HepG2 (cell line): Measurements from ENCODE around the gene KCNQ1OT1. TPM values are rescaled to one million over a fixed set of nuclear protein-coding genes. Genes with fewer than 3 reads are reported as not detected.
A peak's percentile ranks its signal among the peaks of the same experiment; 100 is the strongest.

ENCODE experiments used
- ADNP ChIP-seq: sonication (generic); formaldehyde crosslinking; IDR thresholded peaks from 2 replicates; pipeline ENCODE4 v1.4.0; 2020; ENCODE audit warnings: missing genetic modification reagents
- CHCHD3 ChIP-seq: sonication (generic); formaldehyde crosslinking; IDR thresholded peaks from 2 replicates; pipeline ENCODE4 v1.8.0; 2022; ENCODE audit warnings: mild to moderate bottlenecking, missing genetic modification reagents, moderate library complexity
- EED ChIP-seq: sonication (generic); formaldehyde crosslinking; IDR thresholded peaks from 2 replicates; pipeline ENCODE4 v1.5.0; 2020; ENCODE audit warnings: mild to moderate bottlenecking, missing genetic modification reagents
- EP300 ChIP-seq, 3 experiments: sonication (generic) in 1 of 3; formaldehyde crosslinking in 1 of 3; IDR thresholded peaks; 2 replicates each; pipeline versions ENCODE4 v1.5.1 to v1.6.1; 2011 to 2020; ENCODE audit warnings: low read depth in 2 of 3, low read length in 2 of 3, borderline replicate concordance in 1 of 3, improper control_type of control experiment in 1 of 3, mild to moderate bottlenecking in 1 of 3, missing genetic modification reagents in 1 of 3, moderate library complexity in 1 of 3
- FOSL1 ChIP-seq: sonication (generic); formaldehyde crosslinking; IDR thresholded peaks from 2 replicates; pipeline ENCODE4 v1.9.0; 2021; ENCODE audit warnings: missing genetic modification reagents, borderline replicate concordance
- GFI1 ChIP-seq: sonication (generic); formaldehyde crosslinking; IDR thresholded peaks from 2 replicates; pipeline ENCODE4 v1.5.0; 2020; ENCODE audit warnings: missing genetic modification reagents, mild to moderate bottlenecking, borderline replicate concordance
- JUNB ChIP-seq: sonication (generic); formaldehyde crosslinking; IDR thresholded peaks from 2 replicates; pipeline ENCODE4 v1.8.0; 2022; ENCODE audit warnings: missing genetic modification reagents, mild to moderate bottlenecking, borderline replicate concordance
- KDM5B ChIP-seq: sonication (generic); formaldehyde crosslinking; IDR thresholded peaks from 2 replicates; pipeline ENCODE4 v1.4.0; 2020; ENCODE audit warnings: missing genetic modification reagents, mild to moderate bottlenecking, borderline replicate concordance
- MYC ChIP-seq: sonication (generic); formaldehyde crosslinking; IDR thresholded peaks from 2 replicates; pipeline ENCODE4 v1.9.0; 2021; ENCODE audit warnings: missing genetic modification reagents, borderline replicate concordance
- NFE2 ChIP-seq: sonication (generic); formaldehyde crosslinking; IDR thresholded peaks from 2 replicates; pipeline ENCODE4 v1.4.0; 2020; ENCODE audit warnings: missing genetic modification reagents
- NFYC ChIP-seq: IDR thresholded peaks from 2 replicates; pipeline ENCODE4 v1.6.1; 2016; ENCODE audit warnings: missing genetic modification reagents, missing compliant biosample characterization
- NONO ChIP-seq, 2 experiments: fragments of 450-650 bp in 1 of 2; sonication (generic) in 1 of 2; formaldehyde crosslinking in 1 of 2; IDR thresholded peaks in 1 of 2; conservative IDR thresholded peaks in 1 of 2; 2 replicates each; pipeline versions ENCODE4 v1.6.1 to v1.8.0; 2017 to 2022; ENCODE audit warnings: mild to moderate bottlenecking in 1 of 2, missing genetic modification reagents in 1 of 2, moderate library complexity in 1 of 2
- SKI ChIP-seq: fragments of 450-650 bp; IDR thresholded peaks from one replicate; pipeline ENCODE4 v1.6.1; 2018; ENCODE audit warnings: mild to moderate bottlenecking; ENCODE audit not compliant: partially characterized antibody
- SMYD3 ChIP-seq: sonication (generic); formaldehyde crosslinking; IDR thresholded peaks from 2 replicates; pipeline ENCODE4 v1.8.1; 2023; ENCODE audit warnings: mild to moderate bottlenecking, missing genetic modification reagents
- ZFP36L2 ChIP-seq: sonication (generic); formaldehyde crosslinking; IDR thresholded peaks from 2 replicates; pipeline ENCODE4 v1.4.0; 2020; ENCODE audit warnings: missing genetic modification reagents
- ZKSCAN1 ChIP-seq: fragments of 150-350 bp; IDR thresholded peaks from 2 replicates; pipeline ENCODE4 v1.6.1; 2014; ENCODE audit warnings: low read length
- ZNF136 ChIP-seq: sonication (generic); formaldehyde crosslinking; IDR thresholded peaks from 2 replicates; pipeline ENCODE4 v1.8.1; 2022; ENCODE audit warnings: low read depth, mild to moderate bottlenecking, moderate library complexity, missing genetic modification reagents
- ZNF367 ChIP-seq: sonication (generic); formaldehyde crosslinking; IDR thresholded peaks from 2 replicates; pipeline ENCODE4 v1.4.0; 2020; ENCODE audit warnings: missing genetic modification reagents, borderline replicate concordance
- ZNF7 ChIP-seq: IDR thresholded peaks from 2 replicates; pipeline ENCODE4 v1.6.1; 2016; ENCODE audit warnings: missing biosample characterization, missing genetic modification reagents
- ZNF766 ChIP-seq: sonication (generic); formaldehyde crosslinking; IDR thresholded peaks from 2 replicates; pipeline ENCODE4 v1.5.0; 2020; ENCODE audit warnings: missing genetic modification reagents, borderline replicate concordance
- polyA plus RNA-seq, 8 experiments: library from polyadenylated mRNA; depleted of rRNA in 3 of 8; stranded (reverse) in 7 of 8; unstranded in 1 of 8; fragments of >200 nt; fragmentation: Illumina TruSeq in 4 of 8; extraction: Trizol in 4 of 8; gene quantifications; 2 replicates each; pipeline versions ENCODE4 v1.2.1 to v1.2.3, GENCODE V29; 2011 to 2016; ENCODE audit warnings: low read depth in 4 of 8, missing spikeins in 1 of 8, mixed read lengths in 1 of 8; ENCODE audit not compliant: insufficient read depth in 1 of 8
- total RNA-seq, 5 experiments: library from RNA; depleted of rRNA; stranded (reverse); fragments of >200 nt; fragmentation: Illumina TruSeq; extraction: Trizol; gene quantifications; 2 replicates each; pipeline ENCODE4 v1.2.3, GENCODE V29; 2016; ENCODE audit warnings: low read depth in 1 of 5
- TF ChIP-seq, protein P1 (sequence below): sonication (generic); formaldehyde crosslinking; IDR thresholded peaks from 2 replicates; pipeline ENCODE4 v1.8.1; 2023; ENCODE audit warnings: mild to moderate bottlenecking, missing genetic modification reagents
- TF ChIP-seq, protein P2 (sequence below): sonication (generic); formaldehyde crosslinking; IDR thresholded peaks from 2 replicates; pipeline ENCODE4 v1.8.0; 2022; ENCODE audit warnings: missing genetic modification reagents, mild to moderate bottlenecking, inconsistent platforms, borderline replicate concordance
- TF ChIP-seq, protein P3 (sequence below), 2 experiments: sonication (generic) in 1 of 2; formaldehyde crosslinking in 1 of 2; IDR thresholded peaks; 2 replicates each; pipeline versions ENCODE4 v1.4.0 to v1.6.1; 2016 to 2020; ENCODE audit warnings: borderline replicate concordance in 1 of 2, low read depth in 1 of 2, mild to moderate bottlenecking in 1 of 2, missing genetic modification reagents in 1 of 2

The KCNQ1OT1 gene
- total and polyA plus RNA-seq, 2 of the 13 experiments (the other 11 are each of a cell fraction or from before 2014, with no cell fraction given), result 1.3 to 18.9 TPM

DNA sequence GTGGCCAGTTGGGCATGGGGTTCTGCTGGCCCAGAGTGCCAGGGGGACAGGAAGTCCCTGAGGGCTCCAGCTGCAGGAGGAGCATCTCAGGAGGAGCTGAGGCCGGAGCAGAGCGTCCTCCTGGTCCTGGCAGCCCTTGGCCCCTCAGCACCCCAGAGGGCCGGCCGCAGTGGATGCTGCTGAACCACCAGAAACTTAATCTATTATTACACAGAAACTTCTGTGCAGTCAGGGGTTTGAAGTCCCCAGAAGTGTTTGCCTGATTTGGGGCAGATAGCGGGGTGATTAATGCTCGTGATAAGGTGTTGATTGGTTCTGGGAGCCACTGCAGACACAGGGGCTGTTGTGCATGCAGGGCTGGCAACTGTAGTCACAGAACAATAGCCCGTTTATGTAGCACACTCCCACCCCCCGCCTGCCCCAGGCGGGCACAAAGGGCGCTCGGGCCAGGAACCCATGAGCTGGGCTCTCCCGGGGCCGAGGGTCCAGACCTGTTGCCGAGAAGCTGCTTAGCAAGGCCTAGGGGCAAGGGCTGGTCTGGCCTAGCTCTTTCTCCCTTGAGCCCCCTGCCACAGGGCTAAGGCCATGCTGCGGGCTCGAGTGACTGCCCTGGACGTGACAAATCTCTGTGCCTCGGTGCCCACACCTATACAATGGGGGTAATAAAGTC, 29.0 kb upstream of the KCNQ1OT1 start (continued):
- TF ChIP-seq ADNP (no peak), SKI (peak; percentile 57), ZNF7 (no peak), KDM5B (CRISPR knock-in tag) (no peak), NFE2 (CRISPR knock-in tag) (no peak), MYC (CRISPR knock-in tag) (peak; percentile 72), NFYC (CRISPR knock-in tag) (peak; percentile 40; the same call in 1 of the 2 replicates), ZFP36L2 (CRISPR knock-in tag) (no peak), EP300 (IDR thresholded peaks at IDR 0.05; ENCODE audit: low read depth in 2 of 2, low read length in 2 of 2) (peak; percentile 80 to 91; a peak in 3 of 4 replicates), EP300 (CRISPR knock-in tag; IDR thresholded peaks at IDR 0.05; ENCODE audit: borderline replicate concordance) (peak; percentile 80), FOSL1 (CRISPR knock-in tag) (peak; percentile 7; the same call in 1 of the 2 replicates), NONO (IDR thresholded peaks at IDR 0.05) (no peak), NONO (CRISPR knock-in tag; conservative IDR thresholded peaks at IDR 0.05) (0 out of 2 replicates have a peak, but pooled peaks have one; percentile 59), EED (CRISPR knock-in tag) (no peak), CHCHD3 (CRISPR knock-in tag) (no peak), SMYD3 (CRISPR knock-in tag) (0 out of 2 replicates have a peak, but pooled peaks have one; percentile 68), ZNF367 (no peak), ZKSCAN1 (no peak), GFI1 (CRISPR knock-in tag) (peak; percentile 63; the same call in 1 of the 2 replicates), ZNF766 (CRISPR knock-in tag) (peak; percentile 30; the same call in 1 of the 2 replicates), ZNF136 (CRISPR knock-in tag) (peak; percentile 74; the same call in 1 of the 2 replicates), JUNB (CRISPR knock-in tag) (no peak; the same call in 1 of the 2 replicates)
- TF ChIP-seq, protein P1, sequence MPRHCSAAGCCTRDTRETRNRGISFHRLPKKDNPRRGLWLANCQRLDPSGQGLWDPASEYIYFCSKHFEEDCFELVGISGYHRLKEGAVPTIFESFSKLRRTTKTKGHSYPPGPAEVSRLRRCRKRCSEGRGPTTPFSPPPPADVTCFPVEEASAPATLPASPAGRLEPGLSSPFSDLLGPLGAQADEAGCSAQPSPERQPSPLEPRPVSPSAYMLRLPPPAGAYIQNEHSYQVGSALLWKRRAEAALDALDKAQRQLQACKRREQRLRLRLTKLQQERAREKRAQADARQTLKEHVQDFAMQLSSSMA, result 0 out of 2 replicates have a peak, but pooled peaks have one; percentile 8
- TF ChIP-seq, protein P2, sequence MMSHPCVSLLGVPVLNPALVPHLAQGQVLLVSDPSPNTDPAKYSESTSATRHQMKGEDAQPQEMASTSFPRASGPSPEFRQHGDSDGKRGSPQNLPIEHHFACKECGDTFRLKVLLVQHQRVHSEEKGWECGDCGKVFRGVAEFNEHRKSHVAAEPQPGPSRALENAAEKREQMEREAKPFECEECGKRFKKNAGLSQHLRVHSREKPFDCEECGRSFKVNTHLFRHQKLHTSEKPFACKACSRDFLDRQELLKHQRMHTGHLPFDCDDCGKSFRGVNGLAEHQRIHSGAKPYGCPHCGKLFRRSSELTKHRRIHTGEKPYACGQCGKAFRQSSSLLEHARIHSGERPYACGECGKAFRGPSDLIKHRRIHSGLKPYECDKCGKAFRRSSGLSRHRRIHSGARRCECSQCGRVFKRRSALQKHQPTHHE, result no peak; the same call in 1 of the 2 replicates
- TF ChIP-seq, protein P3, sequence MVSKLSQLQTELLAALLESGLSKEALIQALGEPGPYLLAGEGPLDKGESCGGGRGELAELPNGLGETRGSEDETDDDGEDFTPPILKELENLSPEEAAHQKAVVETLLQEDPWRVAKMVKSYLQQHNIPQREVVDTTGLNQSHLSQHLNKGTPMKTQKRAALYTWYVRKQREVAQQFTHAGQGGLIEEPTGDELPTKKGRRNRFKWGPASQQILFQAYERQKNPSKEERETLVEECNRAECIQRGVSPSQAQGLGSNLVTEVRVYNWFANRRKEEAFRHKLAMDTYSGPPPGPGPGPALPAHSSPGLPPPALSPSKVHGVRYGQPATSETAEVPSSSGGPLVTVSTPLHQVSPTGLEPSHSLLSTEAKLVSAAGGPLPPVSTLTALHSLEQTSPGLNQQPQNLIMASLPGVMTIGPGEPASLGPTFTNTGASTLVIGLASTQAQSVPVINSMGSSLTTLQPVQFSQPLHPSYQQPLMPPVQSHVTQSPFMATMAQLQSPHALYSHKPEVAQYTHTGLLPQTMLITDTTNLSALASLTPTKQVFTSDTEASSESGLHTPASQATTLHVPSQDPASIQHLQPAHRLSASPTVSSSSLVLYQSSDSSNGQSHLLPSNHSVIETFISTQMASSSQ (IDR thresholded peaks at IDR 0.05; ENCODE audit: low read depth), result 0 out of 2 replicates have a peak, but pooled peaks have one; percentile 19
- TF ChIP-seq, protein P3 (CRISPR knock-in tag; IDR thresholded peaks at IDR 0.05; ENCODE audit: borderline replicate concordance), result peak; percentile 92
